Smooth muscle cell (in vitro differentiated cells): ENCODE measurements around the gene DHX36. TPM values are rescaled to one million over a fixed set of nuclear protein-coding genes. Genes with fewer than 3 reads are reported as not detected.

Experiments
- DNase-seq: peaks from one replicate; lab custom pipeline; 2025; ENCODE audit not compliant: unreplicated experiment; lab: John Stamatoyannopoulos, UW
- H2AFZ ChIP-seq: fragments of 200-600 bp; sonication (generic); 2 replicates; pipeline ENCODE4 v1.6.0; 2016; ENCODE audit warnings: antibody characterized with exemption, low read depth, mild to moderate bottlenecking
- H3F3A ChIP-seq: fragments of 200-600 bp; sonication (generic); 2 replicates; pipeline ENCODE4 v1.6.0; 2017; ENCODE audit warnings: antibody characterized with exemption, low read depth
- H3K27ac ChIP-seq: fragments of 200-600 bp; sonication (generic); 2 replicates; pipeline ENCODE4 v1.5.1; 2016; ENCODE audit warnings: low read depth, mild to moderate bottlenecking
- H3K27me3 ChIP-seq: fragments of 200-600 bp; sonication (generic); 2 replicates; pipeline ENCODE4 v1.6.1; 2016; ENCODE audit warnings: low read depth, mild to moderate bottlenecking
- H3K36me3 ChIP-seq: fragments of 200-600 bp; sonication (generic); 2 replicates; pipeline ENCODE4 v1.5.1; 2016; ENCODE audit warnings: low read depth
- H3K4me1 ChIP-seq: fragments of 200-600 bp; sonication (generic); 2 replicates; pipeline ENCODE4 v1.5.1; 2016; ENCODE audit warnings: low read depth
- H3K4me2 ChIP-seq: fragments of 200-600 bp; sonication (generic); 2 replicates; pipeline ENCODE4 v1.6.0; 2016; ENCODE audit warnings: mild to moderate bottlenecking
- H3K4me3 ChIP-seq: fragments of 200-600 bp; sonication (generic); 2 replicates; pipeline ENCODE4 v1.5.1; 2016; ENCODE audit warnings: mild to moderate bottlenecking
- H3K79me2 ChIP-seq: fragments of 200-600 bp; sonication (generic); 2 replicates; pipeline ENCODE4 v1.6.0; 2016; ENCODE audit warnings: low read depth, mild to moderate bottlenecking
- H3K9ac ChIP-seq: fragments of 200-600 bp; sonication (generic); 2 replicates; pipeline ENCODE4 v1.6.0; 2016; ENCODE audit warnings: low read depth
- H3K9me3 ChIP-seq: fragments of 200-600 bp; sonication (generic); replicated peaks from 2 replicates; pipeline ENCODE4 v1.5.1; 2016; ENCODE audit warnings: low read depth
- H4K20me1 ChIP-seq: fragments of 200-600 bp; sonication (generic); 2 replicates; pipeline ENCODE4 v1.6.0; 2016; ENCODE audit warnings: low read depth
- WGBS: methylation state at CpG from one replicate; pipeline ENCODE4 v1.1.7; 2016; ENCODE audit warnings: low lambda C conversion rate; 5-methylcytosine and 5-hydroxymethylcytosine counted together
- polyA plus RNA-seq: library from polyadenylated mRNA; unstranded; fragments of >200 nt; fragmentation: Nextera tagmentation; extraction: Ambion mirVana; gene quantifications from 2 replicates; pipeline ENCODE4 v1.2.1, GENCODE V29; 2016
- total RNA-seq: library from RNA; depleted of rRNA; stranded (reverse); fragments of >200 nt; gene quantifications from 2 replicates; pipeline ENCODE4 v1.2.3, GENCODE V29; 2014
- TF ChIP-seq, protein P1 (sequence below): fragments of 200-600 bp; sonication (generic); IDR thresholded peaks from 2 replicates; pipeline ENCODE4 v1.5.1; 2017; ENCODE audit warnings: borderline replicate concordance, mild to moderate bottlenecking, antibody characterized with exemption; ENCODE audit not compliant: insufficient read depth, poor library complexity, severe bottlenecking

Gene DHX36
- total and polyA plus RNA-seq, 2 experiments from 2014 or later, result 18.2 to 42.6 TPM

- no peak for DNase-seq
- Histone ChIP-seq H3K27ac (no peak overlapping the region), H3K4me3 (no peak overlapping the region), H4K20me1 (no peaks in the 10 kb centered on the region), H3K9ac (no peak overlapping the region), H2AFZ (no peak overlapping the region), H3K36me3 (no peaks in the 10 kb centered on the region), H3F3A (no peaks in the 10 kb centered on the region), H3K79me2 (no peaks in the 10 kb centered on the region), H3K4me1 (no peaks in the 10 kb centered on the region), H3K9me3 (no peaks in the 10 kb centered on the region), H3K27me3 (no peaks in the 10 kb centered on the region), H3K4me2 (no peak overlapping the region)
- WGBS, result 97% methylated on average over 1 of the region's 1 CpG
- TF ChIP-seq, protein P1, sequence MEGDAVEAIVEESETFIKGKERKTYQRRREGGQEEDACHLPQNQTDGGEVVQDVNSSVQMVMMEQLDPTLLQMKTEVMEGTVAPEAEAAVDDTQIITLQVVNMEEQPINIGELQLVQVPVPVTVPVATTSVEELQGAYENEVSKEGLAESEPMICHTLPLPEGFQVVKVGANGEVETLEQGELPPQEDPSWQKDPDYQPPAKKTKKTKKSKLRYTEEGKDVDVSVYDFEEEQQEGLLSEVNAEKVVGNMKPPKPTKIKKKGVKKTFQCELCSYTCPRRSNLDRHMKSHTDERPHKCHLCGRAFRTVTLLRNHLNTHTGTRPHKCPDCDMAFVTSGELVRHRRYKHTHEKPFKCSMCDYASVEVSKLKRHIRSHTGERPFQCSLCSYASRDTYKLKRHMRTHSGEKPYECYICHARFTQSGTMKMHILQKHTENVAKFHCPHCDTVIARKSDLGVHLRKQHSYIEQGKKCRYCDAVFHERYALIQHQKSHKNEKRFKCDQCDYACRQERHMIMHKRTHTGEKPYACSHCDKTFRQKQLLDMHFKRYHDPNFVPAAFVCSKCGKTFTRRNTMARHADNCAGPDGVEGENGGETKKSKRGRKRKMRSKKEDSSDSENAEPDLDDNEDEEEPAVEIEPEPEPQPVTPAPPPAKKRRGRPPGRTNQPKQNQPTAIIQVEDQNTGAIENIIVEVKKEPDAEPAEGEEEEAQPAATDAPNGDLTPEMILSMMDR, result no peak
These were observed 36.8 kb upstream of the DHX36 start for GRCh38 chr3:154361099-154361498.

GRCh38 chr3:154356009-154356408 is 31.7 kb upstream of the DHX36 start:
- no peaks in the 10 kb centered on the region for H3F3A ChIP-seq
- H3K79me2 ChIP-seq, result no peaks in the 10 kb centered on the region
- H3K27me3 ChIP-seq, result no peaks in the 10 kb centered on the region
- H3K27ac ChIP-seq, result no peak overlapping the region
- H4K20me1 ChIP-seq, result no peaks in the 10 kb centered on the region
- no peak overlapping the region for H3K9ac ChIP-seq
- H3K36me3 ChIP-seq, result no peaks in the 10 kb centered on the region
- H3K4me3 ChIP-seq, result no peak overlapping the region
- H3K9me3 ChIP-seq, result no peaks in the 10 kb centered on the region
- TF ChIP-seq, protein P1, result no peak
- H3K4me2 ChIP-seq, result no peak overlapping the region
- H2AFZ ChIP-seq, result no peak overlapping the region
- DNase-seq, result no peak
- H3K4me1 ChIP-seq, result no peaks in the 10 kb centered on the region
- WGBS, result 74% methylated on average over 1 of the region's 1 CpG

DNA sequence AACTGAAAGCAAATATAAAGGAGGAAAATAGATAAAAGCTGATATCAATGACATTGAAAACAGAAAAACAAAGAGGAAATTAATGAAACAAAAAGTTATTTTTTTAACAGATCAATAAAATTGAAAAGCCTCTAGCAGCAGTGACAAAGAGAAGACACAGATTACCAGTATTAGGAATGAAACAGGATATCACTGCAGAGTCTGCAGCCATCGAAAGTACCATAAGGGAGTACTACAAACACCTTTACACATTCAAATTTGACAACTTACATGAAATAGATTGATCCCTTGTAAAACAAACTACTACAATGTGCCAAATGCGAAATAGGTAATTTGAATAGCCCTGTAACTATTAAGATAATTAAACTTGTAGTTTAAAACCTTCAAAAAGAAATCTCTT is 24.9 kb upstream of the DHX36 start:
- Histone ChIP-seq H3K9ac (no peak overlapping the region), H4K20me1 (no peaks in the 10 kb centered on the region), H3K4me2 (no peak overlapping the region), H3K27me3 (no peaks in the 10 kb centered on the region), H3K79me2 (no peaks in the 10 kb centered on the region), H2AFZ (no peak overlapping the region), H3F3A (no peaks in the 10 kb centered on the region), H3K36me3 (no peaks in the 10 kb centered on the region), H3K9me3 (no peaks in the 10 kb centered on the region), H3K27ac (no peak overlapping the region), H3K4me1 (no peaks in the 10 kb centered on the region), H3K4me3 (no peak overlapping the region)
- WGBS, result 66% methylated on average over 2 of the region's 2 CpGs
- TF ChIP-seq, protein P1, result no peak
- DNase-seq, result no peak

GRCh38 chr3:154345422-154346122 is 21.3 kb upstream of the DHX36 start:
- no peak overlapping the region for H3K4me2 ChIP-seq
- H3K27ac ChIP-seq, result no peak overlapping the region
- no peaks in the 10 kb centered on the region for H3F3A ChIP-seq
- no peak for DNase-seq
- H3K4me3 ChIP-seq, result no peak overlapping the region
- no peaks in the 10 kb centered on the region for H3K4me1 ChIP-seq
- H4K20me1 ChIP-seq, result no peaks in the 10 kb centered on the region
- no peaks in the 10 kb centered on the region for H3K36me3 ChIP-seq
- no peaks in the 10 kb centered on the region for H3K9me3 ChIP-seq
- H3K79me2 ChIP-seq, result no peaks in the 10 kb centered on the region
- H3K9ac ChIP-seq, result no peak overlapping the region
- H2AFZ ChIP-seq, result no peak overlapping the region
- 88% methylated on average over 2 of the region's 2 CpGs for WGBS
- no peaks in the 10 kb centered on the region for H3K27me3 ChIP-seq
- TF ChIP-seq, protein P1, result no peak
